Activated naive CD4-positive, alpha-beta T cell treated with anti-CD3 and anti-CD28 coated beads for 36 hours (primary cell): ENCODE results near the gene HEBP1. TPM values are rescaled to one million over a fixed set of nuclear protein-coding genes. Genes with fewer than 3 reads are reported as not detected.
"Not testable (repeated sequence)": the region's sequence is repeated elsewhere in the genome, so short reads cannot be mapped to it uniquely, and the experiment has no call there.

Source experiments
- CTCF ChIA-PET: fragments of 350-600 bp; sonication (Branson Sonifier 250); formaldehyde crosslinking; loops from one replicate; lab custom pipeline; 2021; ENCODE audit warnings: antibody characterized with exemption; lab: Charles Lee
- DNase-seq: peaks from one replicate; pipeline ENCODE4 v3.0.0-alpha.2; 2020
- H3K27ac Mint-ChIP-seq: one replicate; pipeline ENCODE4 v1.8.0; 2021; ENCODE audit warnings: mild to moderate bottlenecking, mixed read lengths
- H3K27me3 Mint-ChIP-seq: one replicate; pipeline ENCODE4 v1.8.0; 2021; ENCODE audit warnings: low read depth, mixed read lengths
- H3K36me3 Mint-ChIP-seq: one replicate; pipeline ENCODE4 v1.8.0; 2021; ENCODE audit warnings: low read depth, mixed read lengths
- H3K4me1 Mint-ChIP-seq: one replicate; pipeline ENCODE4 v1.8.0; 2021; ENCODE audit warnings: low read depth, mixed read lengths
- H3K4me3 Mint-ChIP-seq: one replicate; pipeline ENCODE4 v1.8.0; 2021; ENCODE audit warnings: mild to moderate bottlenecking, moderate library complexity, mixed read lengths
- H3K9me3 Mint-ChIP-seq: one replicate; pipeline ENCODE4 v1.8.0; 2021; ENCODE audit warnings: mixed read lengths
- intact Hi-C: fragments of 100-400 bp; cut with micrococcal nuclease; formaldehyde crosslinking; loops from one replicate; pipeline ENCODE4 v1.15.1; 2023
- total RNA-seq, 2 experiments: library from RNA; stranded (reverse); gene quantifications; one replicate each; pipeline ENCODE4 v1.2.3, GENCODE V29; 2021

Gene HEBP1
- total RNA-seq, 2 experiments from 2014 or later: 28.7 to 32.3 TPM

GRCh38 chr12:13036881-13037280 is 36.8 kb upstream of the HEBP1 start:
- DNase-seq: no peak
- Mint-ChIP-seq H3K4me3 (no peak overlapping the region), H3K27ac (no peak overlapping the region), H3K4me1 (no peaks in the 10 kb centered on the region), H3K36me3 (no peaks in the 10 kb centered on the region), H3K9me3 (no peaks in the 10 kb centered on the region), H3K27me3 (no peaks in the 10 kb centered on the region)
- intact Hi-C loops: no loop called here
- CTCF ChIA-PET: no interaction called here

GRCh38 chr12:13035335-13035734 is 35.3 kb upstream of the HEBP1 start:
- intact Hi-C loops, H3K36me3 Mint-ChIP-seq, H3K9me3 Mint-ChIP-seq, H3K27me3 Mint-ChIP-seq, H3K27ac Mint-ChIP-seq, H3K4me3 Mint-ChIP-seq, H3K4me1 Mint-ChIP-seq, CTCF ChIA-PET, DNase-seq: not testable (repeated sequence)

DNA sequence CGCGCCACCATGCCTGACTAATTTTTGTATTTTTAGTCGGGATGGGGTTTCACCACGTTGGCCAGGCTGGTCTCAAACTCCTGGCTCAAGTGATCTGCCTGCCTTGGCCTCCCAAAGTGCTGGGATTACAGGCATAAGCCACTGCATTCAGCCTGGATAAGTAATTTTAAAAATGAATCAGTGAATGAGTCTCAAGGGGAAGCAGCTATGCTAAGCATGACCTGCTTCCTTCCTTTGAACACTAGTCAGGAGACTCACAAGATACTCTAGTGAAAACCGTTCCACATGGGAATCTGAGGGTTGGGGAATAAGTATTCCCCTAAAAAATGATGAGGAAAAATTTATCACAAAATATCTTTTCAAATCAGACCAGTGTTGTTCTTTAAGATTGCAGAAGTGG is 33.4 kb upstream of the HEBP1 start:
- Mint-ChIP-seq H3K27ac (no peak overlapping the region), H3K9me3 (no peaks in the 10 kb centered on the region), H3K36me3 (no peaks in the 10 kb centered on the region), H3K4me1 (no peaks in the 10 kb centered on the region), H3K4me3 (no peak overlapping the region), H3K27me3 (no peaks in the 10 kb centered on the region)
- CTCF ChIA-PET: no interaction called here
- DNase-seq: no peak
- intact Hi-C loops: no loop called here

DNA sequence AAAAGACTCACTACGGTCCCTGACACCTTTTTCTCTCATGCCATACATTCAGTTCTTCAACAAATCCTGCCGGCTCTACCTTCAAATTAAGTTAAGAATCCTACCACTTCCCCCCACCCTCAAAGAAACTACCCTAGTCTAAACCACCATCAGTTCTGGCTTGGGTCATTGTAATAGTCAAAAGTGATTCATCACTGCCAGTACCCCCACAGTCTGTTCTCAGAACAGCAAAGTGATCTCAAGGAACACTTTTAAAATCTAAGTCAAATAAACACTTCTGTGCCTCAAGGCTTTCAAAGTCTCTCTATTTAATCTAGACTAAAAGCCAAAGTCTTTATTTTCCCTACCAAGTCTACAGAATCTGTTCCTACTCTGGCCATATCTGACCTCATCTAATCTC is 32.1 kb upstream of the HEBP1 start:
- intact Hi-C loops: no loop called here
- peaks cover 4% of the 10 kb centered on the region for H3K27me3 Mint-ChIP-seq
- no peaks in the 10 kb centered on the region for H3K36me3 Mint-ChIP-seq
- H3K4me1 Mint-ChIP-seq: no peaks in the 10 kb centered on the region
- CTCF ChIA-PET: no interaction called here
- H3K9me3 Mint-ChIP-seq: no peaks in the 10 kb centered on the region
- no peak for DNase-seq
- no peak overlapping the region for H3K27ac Mint-ChIP-seq
- no peak overlapping the region for H3K4me3 Mint-ChIP-seq

- DNase-seq: no peak
- H3K27ac Mint-ChIP-seq: no peak overlapping the region
- intact Hi-C loops: no loop called here
- H3K9me3 Mint-ChIP-seq: no peaks in the 10 kb centered on the region
- H3K4me1 Mint-ChIP-seq: no peaks in the 10 kb centered on the region
- no peak overlapping the region for H3K4me3 Mint-ChIP-seq
- no peaks in the 10 kb centered on the region for H3K36me3 Mint-ChIP-seq
- CTCF ChIA-PET: interaction anchor here (1.2 kb wide), 1 partner anchor 10 kb away, joined by 3 read pairs; no protein-coding TSS in a partner anchor
- peaks cover 4% of the 10 kb centered on the region for H3K27me3 Mint-ChIP-seq
Observed at GRCh38 chr12:13030541-13031291, 30.7 kb upstream of the HEBP1 start.

DNA sequence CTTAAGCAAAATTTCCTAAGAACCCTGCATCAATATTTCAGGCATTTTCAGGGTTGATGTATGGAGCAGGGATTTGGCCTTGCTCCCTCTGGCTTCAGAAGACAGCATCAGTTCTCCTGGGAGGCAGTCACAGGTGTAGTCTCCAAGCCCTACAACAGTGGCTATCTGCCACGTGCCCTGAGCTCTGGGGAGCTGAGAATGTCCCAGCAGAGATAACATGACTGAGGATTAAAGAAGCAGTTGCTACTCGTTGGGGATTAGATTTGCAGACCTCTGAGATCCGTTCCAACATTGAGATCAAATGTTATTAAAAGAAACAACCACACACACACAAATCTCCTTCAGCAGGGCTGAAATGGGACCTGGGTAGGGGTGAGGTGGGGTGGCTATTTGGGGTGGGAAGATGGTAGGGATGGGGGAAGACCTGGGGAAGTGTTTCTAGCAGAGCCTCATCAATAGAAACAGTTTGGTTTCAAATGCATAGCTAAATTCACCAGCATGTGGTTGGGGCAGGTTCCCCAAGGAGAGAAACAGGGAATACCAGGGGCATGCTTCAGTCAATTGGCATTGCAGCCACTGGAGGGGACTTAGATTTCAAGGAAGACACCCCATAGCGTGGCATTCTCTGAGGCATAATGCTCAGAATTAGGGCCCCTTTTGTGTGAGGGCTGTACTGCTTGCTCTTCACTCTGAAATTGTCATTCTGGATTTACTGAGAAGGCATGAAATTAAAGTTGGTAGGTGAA is 28.9 kb upstream of the HEBP1 start:
- intact Hi-C loops: no loop called here
- H3K36me3 Mint-ChIP-seq: no peaks in the 10 kb centered on the region
- H3K4me3 Mint-ChIP-seq: no peak overlapping the region
- no peaks in the 10 kb centered on the region for H3K9me3 Mint-ChIP-seq
- H3K27ac Mint-ChIP-seq: no peak overlapping the region
- H3K4me1 Mint-ChIP-seq: no peaks in the 10 kb centered on the region
- H3K27me3 Mint-ChIP-seq: peaks cover 4% of the 10 kb centered on the region
- no peak for DNase-seq
- CTCF ChIA-PET: no interaction called here

DNA sequence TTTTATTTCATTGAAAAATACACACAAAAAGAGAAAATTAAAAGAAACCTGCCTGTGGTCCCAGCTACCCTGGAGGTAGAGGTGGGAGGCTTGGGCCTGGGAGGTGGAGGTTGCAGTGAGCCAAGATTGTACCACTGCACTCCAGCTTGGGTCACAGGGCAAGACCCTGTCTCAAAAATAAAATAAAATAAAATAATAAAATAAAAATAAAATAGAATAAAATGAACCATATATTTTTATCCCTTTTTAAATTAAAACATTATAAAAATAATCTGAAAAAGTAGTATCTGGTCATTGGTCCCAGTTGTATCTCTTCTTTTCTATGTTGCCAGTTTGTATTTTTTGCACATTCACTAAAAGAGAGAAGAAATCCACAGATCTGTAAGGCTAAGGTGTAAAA is 27.4 kb upstream of the HEBP1 start:
- Mint-ChIP-seq H3K9me3 (no peaks in the 10 kb centered on the region), H3K27ac (no peak overlapping the region), H3K27me3 (peaks cover 4% of the 10 kb centered on the region), H3K4me3 (no peak overlapping the region), H3K4me1 (no peaks in the 10 kb centered on the region), H3K36me3 (no peaks in the 10 kb centered on the region)
- intact Hi-C loops: no loop called here
- DNase-seq: no peak
- CTCF ChIA-PET: no interaction called here

DNA sequence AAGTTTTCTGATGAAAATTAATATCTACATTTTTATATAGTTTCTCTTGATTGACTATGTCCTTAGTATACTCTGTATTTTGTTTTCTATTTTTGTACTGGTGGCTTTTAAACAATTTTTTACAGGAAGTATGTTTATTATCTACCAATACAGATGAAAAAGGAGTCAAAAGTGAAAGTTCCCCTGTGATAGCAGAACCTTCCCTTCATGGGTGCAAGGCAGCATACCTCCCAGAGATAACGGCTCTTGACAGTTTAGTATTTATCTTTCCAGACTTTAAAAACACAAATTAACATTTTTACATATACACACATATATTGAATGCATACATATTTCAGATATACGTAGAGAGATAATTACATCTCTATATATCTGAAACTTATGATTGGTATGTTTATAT is 27.0 kb upstream of the HEBP1 start:
- H3K27ac Mint-ChIP-seq: no peak overlapping the region
- intact Hi-C loops: no loop called here
- H3K27me3 Mint-ChIP-seq: peaks cover 4% of the 10 kb centered on the region
- H3K9me3 Mint-ChIP-seq: no peaks in the 10 kb centered on the region
- H3K4me1 Mint-ChIP-seq: no peaks in the 10 kb centered on the region
- DNase-seq: no peak
- H3K4me3 Mint-ChIP-seq: no peak overlapping the region
- CTCF ChIA-PET: no interaction called here
- no peaks in the 10 kb centered on the region for H3K36me3 Mint-ChIP-seq

DNA sequence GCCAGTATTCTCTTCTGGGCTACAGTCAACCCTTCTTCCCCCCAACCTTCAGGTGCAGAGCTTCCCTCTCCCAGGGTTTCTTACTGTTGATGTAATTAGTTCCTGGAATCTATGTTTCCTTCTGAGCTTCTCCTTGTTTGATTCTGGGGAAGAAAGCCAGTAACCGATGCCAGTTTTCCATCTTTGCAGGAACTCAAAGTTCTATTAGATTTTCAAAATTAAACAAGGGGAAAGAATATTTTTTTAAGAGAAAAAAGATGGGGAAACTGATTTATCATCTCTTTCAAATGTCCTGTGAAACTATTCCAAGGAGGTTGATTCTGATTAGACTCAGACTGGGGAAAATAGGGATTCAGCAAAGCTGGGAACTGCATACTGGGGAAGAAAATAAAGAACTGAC is 26.2 kb upstream of the HEBP1 start:
- Mint-ChIP-seq H3K27me3 (peaks cover 4% of the 10 kb centered on the region), H3K4me1 (no peaks in the 10 kb centered on the region), H3K4me3 (no peak overlapping the region), H3K27ac (no peak overlapping the region), H3K36me3 (no peaks in the 10 kb centered on the region), H3K9me3 (no peaks in the 10 kb centered on the region)
- CTCF ChIA-PET: interaction anchor here (0.6 to 1.6 kb wide), 3 partner anchors 174 to 186 kb away, joined by 3 to 6 read pairs (median 3); no protein-coding TSS in a partner anchor
- no peak for DNase-seq
- intact Hi-C loops: no loop called here

GRCh38 chr12:13024531-13024916 is 24.5 kb upstream of the HEBP1 start:
- H3K9me3 Mint-ChIP-seq: no peaks in the 10 kb centered on the region
- H3K27me3 Mint-ChIP-seq: peaks cover 6% of the 10 kb centered on the region
- no peak overlapping the region for H3K4me3 Mint-ChIP-seq
- H3K4me1 Mint-ChIP-seq: no peaks in the 10 kb centered on the region
- H3K36me3 Mint-ChIP-seq: no peaks in the 10 kb centered on the region
- intact Hi-C loops: no loop called here
- DNase-seq: no peak
- CTCF ChIA-PET: interaction anchor here (0.9 kb wide), 2 partner anchors 18 to 108 kb away, joined by 3 to 4 read pairs; no protein-coding TSS in a partner anchor
- no peak overlapping the region for H3K27ac Mint-ChIP-seq

DNA sequence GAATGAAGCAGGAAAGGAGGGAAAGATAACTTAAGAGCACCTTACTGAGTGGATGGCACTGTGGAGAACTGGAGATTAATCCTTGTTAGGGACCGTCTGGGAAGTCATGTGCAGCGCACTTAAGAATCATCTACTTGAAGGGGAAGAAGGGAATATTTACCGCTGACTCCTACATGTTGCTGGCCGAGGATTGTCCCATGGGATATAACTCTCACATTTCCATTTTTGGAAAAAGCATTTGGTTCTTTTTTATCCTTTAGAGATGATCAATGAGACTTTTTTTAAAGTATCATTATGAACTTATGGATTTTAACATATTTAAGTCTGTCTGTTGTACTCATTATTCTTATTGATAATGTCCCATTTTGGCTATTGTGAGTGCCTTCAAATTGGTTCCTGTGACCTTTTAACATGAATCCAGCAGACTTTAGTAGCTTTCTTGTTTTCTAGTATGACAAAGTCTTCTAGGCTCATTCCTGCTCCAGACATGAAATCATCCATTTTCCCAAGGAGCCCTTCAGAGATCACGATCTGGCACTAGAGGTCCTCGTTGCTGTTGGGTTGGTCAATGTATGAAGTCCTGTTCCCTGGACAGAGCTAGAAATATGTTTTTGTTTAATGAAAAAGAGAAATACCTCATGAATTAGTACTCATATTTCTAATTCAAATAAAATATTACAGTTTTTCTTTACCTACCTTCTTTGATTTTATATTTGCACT is 23.9 kb upstream of the HEBP1 start:
- H3K4me3 Mint-ChIP-seq: no peak overlapping the region
- H3K27ac Mint-ChIP-seq: no peak overlapping the region
- H3K4me1 Mint-ChIP-seq: no peaks in the 10 kb centered on the region
- peaks cover 6% of the 10 kb centered on the region for H3K27me3 Mint-ChIP-seq
- CTCF ChIA-PET: interaction anchor here (0.9 kb wide), 2 partner anchors 17 to 108 kb away, joined by 3 to 4 read pairs; no protein-coding TSS in a partner anchor
- intact Hi-C loops: no loop called here
- H3K36me3 Mint-ChIP-seq: no peaks in the 10 kb centered on the region
- DNase-seq: no peak
- H3K9me3 Mint-ChIP-seq: no peaks in the 10 kb centered on the region

- Mint-ChIP-seq H3K36me3 (no peaks in the 10 kb centered on the region), H3K9me3 (no peaks in the 10 kb centered on the region), H3K27me3 (peaks cover 4% of the 10 kb centered on the region), H3K4me3 (no peak overlapping the region), H3K27ac (no peak overlapping the region), H3K4me1 (no peaks in the 10 kb centered on the region)
- CTCF ChIA-PET: interaction anchor here (1.0 kb wide), 1 partner anchor 30 kb away, joined by 3 read pairs; no protein-coding TSS in a partner anchor
- intact Hi-C loops: no loop called here
- no peak for DNase-seq
Observed at GRCh38 chr12:13022851-13023271, 22.8 kb upstream of the HEBP1 start.
